Esophagus muscularis mucosa (tissue), 3 donors: ENCODE results near the gene RAB11FIP2.

Experiments
- POLR2A ChIP-seq: fragments of 450-650 bp; IDR thresholded peaks from one replicate; pipeline ENCODE4 v1.6.1; 2017; ENCODE audit warnings: antibody characterized with exemption, moderate library complexity, mild to moderate bottlenecking, low read depth
- POLR2AphosphoS5 ChIP-seq, 2 donors: sonication (generic); formaldehyde crosslinking; IDR thresholded peaks; one replicate each; pipeline ENCODE4 v1.6.1; 2017; ENCODE audit warnings: antibody characterized with exemption in 2 of 2
- TF ChIP-seq, protein P1 (sequence below), 3 experiments: fragments of 200-600 bp in 2 of 3; fragments of 450-650 bp in 1 of 3; sonication (generic) in 2 of 3; IDR thresholded peaks; one replicate each; pipeline ENCODE4 v1.5.1; 2017 to 2019; ENCODE audit warnings: antibody characterized with exemption in 3 of 3, mild to moderate bottlenecking in 2 of 3, moderate library complexity in 1 of 3

GRCh38 chr10:118096022-118096421 is 49.3 kb upstream of the RAB11FIP2 start:
- TF ChIP-seq POLR2A, result no peak
- TF ChIP-seq, protein P1, sequence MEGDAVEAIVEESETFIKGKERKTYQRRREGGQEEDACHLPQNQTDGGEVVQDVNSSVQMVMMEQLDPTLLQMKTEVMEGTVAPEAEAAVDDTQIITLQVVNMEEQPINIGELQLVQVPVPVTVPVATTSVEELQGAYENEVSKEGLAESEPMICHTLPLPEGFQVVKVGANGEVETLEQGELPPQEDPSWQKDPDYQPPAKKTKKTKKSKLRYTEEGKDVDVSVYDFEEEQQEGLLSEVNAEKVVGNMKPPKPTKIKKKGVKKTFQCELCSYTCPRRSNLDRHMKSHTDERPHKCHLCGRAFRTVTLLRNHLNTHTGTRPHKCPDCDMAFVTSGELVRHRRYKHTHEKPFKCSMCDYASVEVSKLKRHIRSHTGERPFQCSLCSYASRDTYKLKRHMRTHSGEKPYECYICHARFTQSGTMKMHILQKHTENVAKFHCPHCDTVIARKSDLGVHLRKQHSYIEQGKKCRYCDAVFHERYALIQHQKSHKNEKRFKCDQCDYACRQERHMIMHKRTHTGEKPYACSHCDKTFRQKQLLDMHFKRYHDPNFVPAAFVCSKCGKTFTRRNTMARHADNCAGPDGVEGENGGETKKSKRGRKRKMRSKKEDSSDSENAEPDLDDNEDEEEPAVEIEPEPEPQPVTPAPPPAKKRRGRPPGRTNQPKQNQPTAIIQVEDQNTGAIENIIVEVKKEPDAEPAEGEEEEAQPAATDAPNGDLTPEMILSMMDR (IDR thresholded peaks at IDR 0.05), result no peak
- TF ChIP-seq POLR2AphosphoS5 (IDR thresholded peaks at IDR 0.05), result no peak
